Adipocyte (in vitro differentiated cells): Measurements from ENCODE around the gene CLIC6.

Experiments
- DNase-seq: peaks from one replicate; pipeline ENCODE4 v3.0.0-alpha.2; 2015; ENCODE audit warnings: low read depth
- H3K27me3 ChIP-seq: replicated peaks from 2 replicates; pipeline ENCODE4 v1.7.0; 2013; ENCODE audit warnings: mild to moderate bottlenecking, low read length, moderate library complexity; ENCODE audit not compliant: control insufficient read depth, insufficient read depth
- H3K36me3 ChIP-seq: 2 replicates; pipeline ENCODE4 v1.7.0; 2013; ENCODE audit warnings: low read length, mild to moderate bottlenecking, moderate library complexity; ENCODE audit not compliant: control insufficient read depth, insufficient read depth, severe bottlenecking
- H3K4me1 ChIP-seq: 2 replicates; pipeline ENCODE4 v1.7.0; 2013; ENCODE audit warnings: mild to moderate bottlenecking, low read length, moderate library complexity; ENCODE audit not compliant: control insufficient read depth, insufficient read depth
- H3K4me3 ChIP-seq: 2 replicates; pipeline ENCODE4 v1.7.0; 2013; ENCODE audit warnings: mild to moderate bottlenecking, low read length, moderate library complexity
- H3K9ac ChIP-seq: 2 replicates; pipeline ENCODE4 v1.7.0; 2013; ENCODE audit warnings: mild to moderate bottlenecking, low read length, moderate library complexity
- H3K9me3 ChIP-seq: 2 replicates; pipeline ENCODE4 v1.7.0; 2013; ENCODE audit warnings: mild to moderate bottlenecking, low read length, moderate library complexity; ENCODE audit not compliant: control insufficient read depth

The CLIC6 gene

GRCh38 chr21:34639882-34640788 is 28.7 kb upstream of the CLIC6 start:
- no peaks in the 10 kb centered on the region for H3K36me3 ChIP-seq
- peak overlapping the region; percentile 58 for H3K4me3 ChIP-seq
- H3K4me1 ChIP-seq = peaks cover 11% of the 10 kb centered on the region
- DNase-seq = peak; percentile 13
- H3K27me3 ChIP-seq = peaks cover 9% of the 10 kb centered on the region
- no peak overlapping the region for H3K9ac ChIP-seq
- H3K9me3 ChIP-seq = no peaks in the 10 kb centered on the region

DNA sequence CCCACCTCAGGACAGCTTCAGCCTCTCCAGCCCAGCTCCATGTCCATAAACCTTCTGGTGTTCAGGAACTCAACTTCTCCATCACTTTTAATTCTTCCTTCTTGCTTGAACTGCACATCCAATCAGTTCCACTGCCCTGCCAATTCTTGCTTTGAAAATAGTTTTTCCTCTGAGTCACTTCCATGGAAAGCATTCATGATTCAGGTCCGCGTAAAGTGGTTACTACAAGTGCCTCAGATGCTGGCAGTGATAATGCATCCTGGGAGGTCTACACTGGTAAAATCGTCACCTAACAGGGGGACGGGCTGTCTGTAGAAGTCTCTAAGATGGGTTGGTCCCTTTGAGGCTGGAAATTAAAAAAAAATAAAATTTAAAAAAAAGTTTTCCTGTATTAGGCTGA is 27.9 kb upstream of the CLIC6 start:
- DNase-seq = peak; percentile 69
- Histone ChIP-seq H3K27me3 (peaks cover 4% of the 10 kb centered on the region), H3K9ac (no peak overlapping the region), H3K36me3 (no peaks in the 10 kb centered on the region), H3K4me3 (peak overlapping the region; percentile 58), H3K4me1 (peaks cover 11% of the 10 kb centered on the region), H3K9me3 (no peaks in the 10 kb centered on the region)

GRCh38 chr21:34642211-34643075 is 26.4 kb upstream of the CLIC6 start:
- Histone ChIP-seq H3K9ac (no peak overlapping the region), H3K36me3 (no peaks in the 10 kb centered on the region), H3K9me3 (no peaks in the 10 kb centered on the region), H3K4me1 (peaks cover 11% of the 10 kb centered on the region), H3K4me3 (no peak overlapping the region), H3K27me3 (peaks cover 9% of the 10 kb centered on the region)
- no peak for DNase-seq

- H3K4me3 ChIP-seq = no peak overlapping the region
- H3K9ac ChIP-seq = no peak overlapping the region
- H3K9me3 ChIP-seq = no peaks in the 10 kb centered on the region
- no peak for DNase-seq
- H3K27me3 ChIP-seq = peaks cover 24% of the 10 kb centered on the region
- H3K36me3 ChIP-seq = no peaks in the 10 kb centered on the region
- peaks cover 11% of the 10 kb centered on the region for H3K4me1 ChIP-seq
These were observed 24.0 kb upstream of the CLIC6 start for GRCh38 chr21:34644825-34645224.

- Histone ChIP-seq H3K9ac (no peak overlapping the region), H3K4me3 (no peak overlapping the region), H3K4me1 (no peaks in the 10 kb centered on the region), H3K9me3 (peaks cover 20% of the 10 kb centered on the region), H3K36me3 (no peaks in the 10 kb centered on the region), H3K27me3 (peaks cover 42% of the 10 kb centered on the region)
- DNase-seq = no peak
These were observed 21.2 kb upstream of the CLIC6 start for GRCh38 chr21:34647555-34647954.

- Histone ChIP-seq H3K9me3 (peaks cover 20% of the 10 kb centered on the region), H3K4me3 (no peak overlapping the region), H3K9ac (no peak overlapping the region), H3K4me1 (no peaks in the 10 kb centered on the region), H3K36me3 (no peaks in the 10 kb centered on the region), H3K27me3 (peaks cover 49% of the 10 kb centered on the region)
- DNase-seq = no peak
These were observed 20.0 kb upstream of the CLIC6 start for GRCh38 chr21:34648739-34649297.

DNA sequence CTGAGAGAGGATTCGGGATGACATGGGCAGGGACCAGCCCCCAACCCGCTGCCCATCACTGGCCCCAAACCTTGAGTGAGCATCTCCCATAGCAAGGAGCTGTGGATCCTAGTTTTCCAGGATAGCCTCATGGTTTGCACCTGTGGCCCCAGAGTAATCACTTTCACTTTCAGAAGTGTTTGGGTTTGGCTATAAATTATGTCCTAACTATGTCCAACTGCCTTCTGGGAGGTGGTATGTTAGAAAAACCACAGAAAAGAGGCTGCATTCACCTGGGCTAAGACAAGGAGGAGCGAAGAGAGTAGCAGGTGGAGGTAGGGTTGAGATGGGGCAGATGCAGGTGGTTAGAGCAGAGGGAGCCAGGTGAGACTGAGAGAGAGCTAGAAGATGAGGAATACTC is 19.4 kb upstream of the CLIC6 start:
- DNase-seq = no peak
- H3K4me3 ChIP-seq = no peak overlapping the region
- no peaks in the 10 kb centered on the region for H3K4me1 ChIP-seq
- no peaks in the 10 kb centered on the region for H3K36me3 ChIP-seq
- H3K9ac ChIP-seq = no peak overlapping the region
- peaks cover 49% of the 10 kb centered on the region for H3K27me3 ChIP-seq
- peaks cover 20% of the 10 kb centered on the region for H3K9me3 ChIP-seq

GRCh38 chr21:34650861-34651431 is 17.8 kb upstream of the CLIC6 start:
- Histone ChIP-seq H3K27me3 (peaks cover 49% of the 10 kb centered on the region), H3K9me3 (peaks cover 20% of the 10 kb centered on the region), H3K4me1 (peaks cover 5% of the 10 kb centered on the region), H3K9ac (no peak overlapping the region), H3K36me3 (no peaks in the 10 kb centered on the region), H3K4me3 (no peak overlapping the region)
- DNase-seq = no peak

DNA sequence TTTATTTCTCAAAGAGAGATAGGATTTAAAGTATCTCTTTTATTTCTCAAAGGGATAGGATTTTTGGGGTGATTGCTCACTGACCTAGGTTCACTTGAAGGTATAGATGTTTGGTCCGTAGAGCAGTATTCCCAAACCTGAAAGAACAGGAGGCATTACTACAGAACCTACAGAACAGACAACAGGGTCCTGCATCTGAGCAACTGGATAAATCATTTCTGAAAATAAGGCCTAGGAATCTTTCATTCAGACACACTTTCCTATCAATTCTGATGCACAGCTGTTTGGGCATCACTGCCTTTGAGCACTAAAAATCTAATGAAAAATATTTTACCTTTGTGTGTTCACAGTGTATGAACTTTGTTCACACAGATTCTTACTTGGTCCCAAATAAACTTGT is 17.2 kb upstream of the CLIC6 start:
- Histone ChIP-seq H3K27me3 (peaks cover 48% of the 10 kb centered on the region), H3K36me3 (no peaks in the 10 kb centered on the region), H3K4me3 (no peak overlapping the region), H3K9me3 (peaks cover 20% of the 10 kb centered on the region), H3K9ac (no peak overlapping the region), H3K4me1 (peaks cover 5% of the 10 kb centered on the region)
- no peak for DNase-seq

- no peaks in the 10 kb centered on the region for H3K36me3 ChIP-seq
- H3K27me3 ChIP-seq = peaks cover 52% of the 10 kb centered on the region
- H3K4me3 ChIP-seq = no peak overlapping the region
- no peak overlapping the region for H3K9ac ChIP-seq
- no peak for DNase-seq
- H3K4me1 ChIP-seq = peaks cover 5% of the 10 kb centered on the region
- peaks cover 20% of the 10 kb centered on the region for H3K9me3 ChIP-seq
These were observed 15.3 kb upstream of the CLIC6 start for GRCh38 chr21:34653522-34653921.

DNA sequence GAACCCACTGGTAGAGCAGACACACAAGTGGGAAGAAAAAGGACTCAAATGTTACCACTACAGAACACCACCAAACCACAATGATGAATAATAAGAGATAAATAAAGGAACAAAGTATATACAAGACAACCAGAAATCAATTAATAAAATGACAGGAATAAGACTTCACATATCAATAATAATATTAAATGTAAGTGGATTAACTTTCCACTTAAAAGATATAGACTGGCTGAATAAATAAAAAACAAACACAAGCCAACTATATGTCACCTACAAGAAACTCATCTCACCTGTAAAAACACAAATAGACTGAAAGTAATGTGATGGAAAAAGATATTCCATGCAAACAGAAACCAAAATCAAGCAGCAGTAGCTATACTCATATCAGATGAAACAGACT is 6.9 kb upstream of the CLIC6 start:
- H3K27me3 ChIP-seq = peaks cover 38% of the 10 kb centered on the region

More for the DNA sequence above, 6.9 kb upstream of the CLIC6 start:
- H3K4me3 ChIP-seq = no peak overlapping the region
- H3K9ac ChIP-seq = no peak overlapping the region
- H3K36me3 ChIP-seq = no peaks in the 10 kb centered on the region
- no peaks in the 10 kb centered on the region for H3K4me1 ChIP-seq
- DNase-seq = no peak
- peaks cover 29% of the 10 kb centered on the region for H3K9me3 ChIP-seq
